ENCODE results near the gene ELAVL1.
"Not testable (repeated sequence)": the region's sequence is repeated elsewhere in the genome, so short reads cannot be mapped to it uniquely, and the experiment has no call there.

Gene ELAVL1

DNA sequence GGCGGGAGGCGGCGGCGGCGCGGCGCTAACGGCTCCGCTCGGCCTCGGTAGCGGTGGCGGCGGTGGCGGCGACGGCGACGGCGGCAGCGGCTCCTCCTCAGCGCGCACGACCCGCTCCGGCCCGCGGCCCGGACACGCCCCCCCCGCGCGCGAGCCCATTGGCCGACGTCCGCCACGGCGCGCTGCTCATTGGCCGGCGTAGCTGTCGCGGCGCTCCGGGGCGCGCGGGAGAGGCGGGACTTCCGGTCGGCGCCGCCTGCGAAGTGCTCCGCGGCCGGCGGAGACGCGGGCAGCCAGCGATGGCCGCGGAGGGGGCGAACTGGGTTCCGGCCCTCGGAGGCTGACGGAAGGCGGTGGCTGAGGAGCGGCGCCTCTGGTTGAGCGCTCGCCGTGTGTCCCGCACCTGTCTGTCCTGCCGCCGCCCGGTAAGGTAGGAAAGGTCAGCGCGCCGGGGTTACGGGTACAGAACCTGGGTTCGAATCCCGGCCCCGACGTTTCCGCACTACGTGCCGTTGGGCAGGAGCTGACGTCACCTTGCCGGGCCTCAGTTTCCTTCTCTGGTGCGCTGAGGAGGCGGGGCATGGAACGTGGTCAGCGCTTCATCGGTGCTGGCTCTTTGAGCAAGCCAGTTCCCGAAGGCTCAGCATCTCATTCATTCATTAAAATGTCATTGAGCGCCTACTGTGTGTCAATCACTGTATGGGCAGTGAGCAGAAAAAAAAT lies at the start of gene ELAVL1:
ELAVL1 (minus strand) TSS at position 108 of the 723 bp plus-strand sequence. CDS start 13,826 bp downstream, outside the sequence.
- peak; percentile 88 for DNase-seq (ENCODE audit: low read depth)

GRCh38 chr19:8054169-8054568 lies 48.7 kb upstream of the ELAVL1 start:
- no peak for DNase-seq (ENCODE audit: low read depth)

GRCh38 chr19:8052464-8052859 lies 47.0 kb upstream of the ELAVL1 start, which contains the start of gene CCL25:
Gene CCL25, plus strand, starts transcription at chr19:8052760. Its CDS starts 290 bp downstream, at chr19:8053050.
- DNase-seq (ENCODE audit: low read depth), result no peak

DNA sequence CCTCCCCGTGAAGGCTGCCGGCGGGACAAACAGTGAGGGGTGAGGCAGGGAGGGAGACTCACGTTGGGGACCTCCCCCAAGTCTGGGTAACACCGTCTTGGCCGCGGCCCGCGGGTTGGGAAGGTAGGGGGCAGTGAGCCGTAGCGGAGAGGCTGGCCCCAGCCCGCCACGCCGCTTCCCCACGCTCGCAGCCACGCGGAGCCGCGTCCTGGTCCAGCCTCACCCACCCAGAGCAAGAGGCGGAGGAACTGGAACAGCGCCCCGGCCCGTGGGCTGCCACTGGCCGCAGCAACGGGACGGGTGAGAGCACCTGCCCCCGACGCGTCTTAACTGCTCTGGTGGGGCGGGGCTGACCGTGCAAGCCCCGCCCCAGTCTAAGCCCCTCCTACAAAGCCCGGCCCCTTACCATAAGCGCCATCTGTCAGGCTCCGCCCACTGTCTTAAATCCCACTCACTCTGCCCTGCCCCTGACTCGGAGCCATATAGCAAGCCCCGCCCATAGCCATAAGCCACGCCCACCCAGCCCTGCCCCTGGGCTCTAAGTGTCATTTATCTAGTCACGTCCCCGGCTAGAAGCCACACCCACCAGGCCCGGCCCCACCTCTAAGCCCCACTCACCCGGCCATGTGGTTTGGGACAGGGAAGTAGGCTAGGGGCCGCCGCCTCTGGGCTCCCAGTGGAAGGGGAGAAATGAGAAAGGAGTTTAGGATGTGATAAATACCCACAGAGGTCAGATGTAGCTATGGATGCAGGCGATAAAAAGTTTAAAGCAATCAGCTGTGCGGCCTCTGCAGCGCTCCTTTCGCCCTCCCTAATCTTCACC lies 45.0 kb upstream of the ELAVL1 start:
- DNase-seq (ENCODE audit: low read depth), result peak; percentile 62

DNA sequence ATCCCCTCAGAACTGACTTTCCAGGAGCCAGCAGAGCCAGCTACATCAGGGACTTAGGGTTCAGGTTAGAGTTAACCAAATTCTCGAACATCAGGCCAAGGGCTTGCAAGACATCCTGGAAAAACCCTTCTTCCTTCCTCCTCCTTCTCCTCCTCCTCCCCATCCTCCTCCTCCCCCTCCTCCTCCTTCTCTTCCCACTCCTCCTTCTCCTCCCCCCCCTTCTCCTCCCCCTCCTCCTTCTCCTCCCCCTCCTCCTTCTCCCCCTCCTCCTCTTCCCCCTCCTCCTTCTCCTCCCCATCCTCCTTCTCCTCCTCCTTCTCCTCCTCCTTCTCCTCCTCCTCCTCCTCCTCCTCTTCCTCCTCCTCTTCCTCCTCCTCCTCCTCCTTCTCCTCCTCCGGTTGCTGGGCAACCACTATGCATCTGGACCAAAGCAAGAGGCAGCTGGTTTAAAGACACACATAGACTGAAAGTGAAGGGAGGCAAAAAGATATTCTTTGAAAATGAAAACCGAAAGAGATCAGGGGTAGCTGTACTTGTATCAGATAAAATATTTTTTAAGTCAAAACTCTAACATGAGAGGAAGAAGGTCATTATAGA lies 41.2 kb upstream of the ELAVL1 start:
- DNase-seq (ENCODE audit: low read depth), result no peak

DNA sequence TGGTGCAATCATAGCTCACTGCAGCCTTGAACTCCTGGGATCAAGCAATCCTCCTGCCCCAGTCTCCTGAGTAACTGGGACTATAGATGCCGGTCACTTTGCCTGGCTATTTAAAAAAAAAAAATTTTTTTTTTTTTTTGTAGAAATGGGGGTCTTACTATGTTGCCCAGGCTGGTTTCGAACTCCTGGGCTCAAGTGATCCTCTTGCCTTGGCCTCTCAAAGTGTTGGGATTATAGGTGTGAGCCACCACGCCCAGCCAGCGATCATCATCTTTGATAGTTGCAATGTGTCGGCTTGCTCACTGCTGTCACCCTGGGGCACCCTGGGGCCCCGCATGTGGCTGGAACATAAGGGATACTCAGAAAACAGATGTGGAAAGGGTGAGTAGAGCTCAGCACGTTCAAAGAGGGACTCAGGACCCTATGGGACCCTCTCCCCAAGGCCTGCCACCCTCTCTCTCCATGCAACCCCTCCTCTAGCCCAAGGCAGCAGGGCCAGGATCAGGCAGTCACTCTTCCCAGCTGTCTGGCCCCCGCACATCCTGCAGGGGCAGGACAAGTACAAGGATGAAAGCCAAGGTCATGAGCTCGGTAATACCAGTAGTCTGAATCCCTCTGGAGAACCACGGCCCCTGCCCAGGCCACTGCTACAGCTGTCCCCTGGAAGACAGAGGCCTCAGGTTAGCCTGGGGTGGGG lies 40.6 kb upstream of the ELAVL1 start:
- DNase-seq (ENCODE audit: low read depth), result no peak

GRCh38 chr19:8044018-8044417 lies 38.6 kb upstream of the ELAVL1 start:
- DNase-seq (ENCODE audit: low read depth), result no peak

DNA sequence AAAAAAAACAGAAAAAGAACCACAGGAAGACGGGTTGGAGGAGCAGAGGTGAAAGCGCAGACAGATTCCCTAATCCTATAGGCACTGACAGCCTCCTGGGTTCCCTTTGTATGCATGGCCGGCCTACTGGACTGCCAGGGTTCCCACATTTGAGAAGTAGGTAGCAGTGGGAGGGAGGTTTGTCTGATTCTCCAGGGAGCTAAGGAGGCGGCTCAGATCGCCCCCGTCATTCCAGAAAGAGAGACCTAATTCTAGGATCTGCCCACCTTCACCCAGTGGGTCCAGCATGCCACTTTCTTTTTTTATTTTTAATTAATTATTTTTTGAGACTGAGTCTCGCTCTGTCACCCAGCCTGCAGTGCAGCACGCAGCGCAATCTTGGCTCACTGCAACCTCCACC lies 37.5 kb upstream of the ELAVL1 start:
- DNase-seq (ENCODE audit: low read depth), result no peak

DNA sequence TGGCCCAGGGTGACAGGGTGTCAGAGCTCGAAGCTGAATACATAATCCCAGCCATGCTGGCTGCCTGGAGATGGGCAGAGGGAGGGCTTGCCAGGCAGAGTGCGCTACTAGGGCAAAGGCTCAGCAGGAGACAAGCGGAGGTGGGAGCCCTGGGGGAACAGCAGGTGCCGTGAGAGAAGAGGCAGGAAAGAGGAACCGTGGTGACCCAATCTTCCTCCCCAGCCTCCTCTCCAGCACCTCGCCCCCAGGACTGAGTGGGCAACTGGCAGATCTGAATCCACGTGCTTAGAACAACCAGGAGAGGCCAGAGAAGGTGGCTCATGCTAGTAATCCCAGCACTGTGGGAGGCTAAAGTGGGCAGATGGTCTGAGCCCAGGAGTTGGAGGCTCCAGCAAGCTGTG lies 36.1 kb upstream of the ELAVL1 start:
- DNase-seq (ENCODE audit: low read depth), result no peak

DNA sequence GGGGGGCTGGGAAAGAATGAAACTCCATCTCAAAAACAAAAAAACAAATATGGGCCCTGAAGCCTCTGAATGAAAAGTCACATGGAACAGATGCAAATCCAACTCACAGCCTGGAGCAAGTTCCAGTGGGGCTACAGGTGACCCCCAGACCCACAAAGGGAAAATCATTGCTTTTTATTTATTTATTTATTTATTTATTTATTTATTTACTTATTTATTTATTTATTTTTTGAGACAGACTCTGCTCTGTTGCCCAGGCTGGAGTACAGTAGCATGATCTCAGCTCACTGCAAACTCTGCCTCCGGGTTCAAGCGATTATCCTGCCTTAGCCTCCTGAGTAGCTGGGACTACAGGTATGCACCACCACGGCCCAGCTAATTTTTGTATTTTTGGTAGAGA lies 33.8 kb upstream of the ELAVL1 start:
- no peak for DNase-seq (ENCODE audit: low read depth)

DNA sequence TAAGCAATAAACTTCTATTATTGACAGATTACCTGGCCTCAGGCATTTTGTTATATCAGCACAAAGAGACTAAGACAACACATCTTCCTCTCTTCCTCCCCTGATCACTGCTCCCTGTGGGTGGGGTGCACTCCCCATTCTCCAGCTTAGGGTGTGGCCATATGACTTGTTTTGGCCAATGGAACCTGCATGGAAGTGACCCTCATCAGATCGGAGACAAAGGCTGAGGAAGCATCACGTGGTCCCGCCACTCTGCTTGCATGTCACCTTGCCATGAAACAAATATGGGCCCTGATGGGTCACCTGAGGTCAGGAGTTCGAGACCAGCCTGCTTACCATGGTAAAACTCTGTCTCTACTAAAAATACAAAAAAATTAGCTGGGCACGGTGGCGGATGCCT lies 33.4 kb upstream of the ELAVL1 start:
- DNase-seq (ENCODE audit: low read depth), result no peak

DNA sequence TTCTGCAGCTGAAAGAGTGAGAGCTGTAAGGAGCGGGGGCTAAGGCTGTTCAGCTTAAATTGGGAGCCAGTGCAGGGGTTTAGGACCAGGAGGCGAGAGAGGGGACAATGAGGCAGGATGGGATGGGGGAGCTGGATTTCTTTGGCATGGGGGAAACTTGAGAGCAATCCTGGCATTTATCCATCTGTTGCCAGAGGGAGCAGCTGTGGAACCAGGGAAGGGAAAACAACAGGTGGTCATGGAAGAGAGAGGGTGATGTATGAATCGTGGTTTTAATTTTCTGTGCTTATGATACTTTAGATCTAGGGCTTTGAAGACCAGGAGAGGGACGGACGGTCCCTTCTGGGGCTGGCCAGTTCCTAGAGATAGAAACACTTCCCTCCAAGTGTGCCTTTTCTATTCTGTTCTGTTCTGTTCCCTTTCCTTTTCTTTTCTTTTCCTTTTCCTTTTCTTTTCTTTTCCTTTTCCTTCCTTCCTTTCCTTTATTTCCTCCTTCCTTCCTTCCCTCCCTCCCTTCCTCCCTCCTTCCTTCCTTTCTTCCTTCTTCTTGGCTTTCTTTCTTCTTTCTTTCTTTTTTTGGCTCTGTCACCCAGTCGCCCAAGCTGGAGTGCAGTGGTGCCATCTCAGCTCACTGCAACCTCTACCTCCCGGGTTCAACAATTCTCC lies 31.1 kb upstream of the ELAVL1 start:
- DNase-seq (ENCODE audit: low read depth), result no peak

- DNase-seq (ENCODE audit: low read depth), result no peak
Measured at GRCh38 chr19:8034178-8034525, 28.7 kb upstream of the ELAVL1 start.

- DNase-seq (ENCODE audit: low read depth), result not testable (repeated sequence)
Measured at GRCh38 chr19:8033287-8034177, 28.1 kb upstream of the ELAVL1 start.

GRCh38 chr19:8030960-8031359 lies 25.5 kb upstream of the ELAVL1 start:
- no peak for DNase-seq (ENCODE audit: low read depth)

DNA sequence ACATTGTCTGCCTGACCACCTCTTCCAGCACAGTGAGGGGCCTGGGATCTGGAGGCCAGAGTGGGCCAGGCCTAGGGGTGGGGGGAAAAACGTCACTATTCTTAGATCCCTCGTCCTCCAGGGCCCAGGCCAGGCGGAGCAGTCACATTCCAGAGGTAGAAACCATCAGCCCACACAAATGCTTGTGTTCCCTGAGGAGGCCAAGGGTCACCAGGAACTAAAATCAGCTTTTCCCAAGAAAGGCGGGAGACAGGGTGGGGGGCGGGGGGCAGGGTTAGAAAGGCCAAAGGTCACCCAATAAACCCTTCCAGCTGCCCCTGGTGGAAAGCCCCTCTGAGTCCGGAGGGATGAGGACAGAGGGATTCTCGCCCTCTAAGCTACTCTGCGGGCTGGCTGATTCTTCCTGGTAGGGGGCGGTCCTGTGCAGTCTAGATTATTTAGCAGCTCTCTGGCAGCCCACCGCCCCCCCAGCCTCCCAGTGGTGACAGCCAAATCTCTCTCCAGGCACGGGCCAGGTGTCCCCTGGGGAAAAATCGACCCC lies 23.6 kb upstream of the ELAVL1 start:
- DNase-seq (ENCODE audit: low read depth), result no peak

DNA sequence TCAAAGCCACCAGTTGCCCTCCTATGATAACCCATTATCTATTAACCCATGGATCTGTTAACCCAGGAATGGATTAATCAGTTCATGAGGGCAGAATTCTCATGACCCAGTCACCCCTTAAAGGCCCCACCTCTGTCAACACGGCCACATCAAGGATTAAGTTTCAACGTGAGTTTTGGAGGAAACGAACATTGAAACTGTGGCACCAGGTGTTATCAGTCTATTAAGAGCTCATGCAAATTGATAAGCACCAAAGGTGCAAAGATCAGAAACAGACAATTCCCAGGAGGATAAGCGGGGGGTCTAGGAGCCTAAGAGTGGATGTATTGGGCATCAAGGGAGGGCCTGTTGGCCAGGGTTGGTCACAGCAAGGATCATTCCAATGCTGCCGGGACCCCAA lies 19.9 kb upstream of the ELAVL1 start:
- DNase-seq (ENCODE audit: low read depth), result no peak

GRCh38 chr19:8024256-8024655 lies 18.8 kb upstream of the ELAVL1 start:
- not testable (repeated sequence) for DNase-seq (ENCODE audit: low read depth)

DNA sequence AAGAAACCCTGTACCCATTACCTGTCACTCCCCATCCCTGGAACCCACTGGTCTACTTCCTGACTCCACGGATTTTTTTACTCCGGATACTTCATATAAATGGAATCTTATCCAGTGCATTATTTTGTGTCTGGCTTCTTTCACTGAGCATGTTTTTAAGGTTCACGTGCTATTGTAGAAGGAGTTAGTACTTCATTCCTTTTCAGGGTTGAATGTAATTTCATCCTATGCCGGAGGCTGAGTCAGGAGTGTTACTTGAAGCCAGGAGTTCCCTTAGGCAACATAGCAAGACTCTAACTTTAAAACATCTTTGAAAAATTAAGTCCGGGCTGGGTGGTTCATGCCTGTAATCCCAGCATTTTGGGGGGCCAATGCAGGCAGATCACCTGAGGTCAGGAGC lies 17.9 kb upstream of the ELAVL1 start:
- no peak for DNase-seq (ENCODE audit: low read depth)

GRCh38 chr19:8022275-8022674 lies 16.8 kb upstream of the ELAVL1 start:
- no peak for DNase-seq (ENCODE audit: low read depth)

DNA sequence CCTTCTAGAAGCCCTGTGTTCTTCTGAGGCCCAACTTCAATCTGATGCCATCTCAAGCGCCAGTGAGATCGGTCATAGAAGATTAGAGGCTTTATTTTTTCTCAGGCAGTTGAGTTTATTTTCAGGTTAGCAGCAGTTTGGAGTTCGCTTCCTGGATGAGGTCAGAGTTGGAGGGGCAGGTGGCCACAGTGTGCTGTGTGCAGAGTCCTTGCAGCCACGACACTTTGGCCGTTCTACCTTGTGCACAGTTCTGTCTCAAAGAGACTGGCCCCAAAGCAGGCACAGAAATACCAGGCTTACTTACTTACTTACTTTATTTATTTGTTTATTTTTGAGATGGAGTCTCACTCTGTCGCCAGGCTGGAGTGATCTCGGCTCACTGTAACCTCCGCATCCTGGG lies 15.9 kb upstream of the ELAVL1 start:
- DNase-seq (ENCODE audit: low read depth), result no peak

Measured in activated T-helper 1 cell treated with Interleukin-2 at 50 U/mL for 16 hours (primary cell).